ENCODE results near the gene UBAP2.
"Not testable (repeated sequence)": the region's sequence is repeated elsewhere in the genome, so short reads cannot be mapped to it uniquely, and the experiment has no call there.

The UBAP2 gene

GRCh38 chr9:34049630-34050384 is 1.1 kb upstream of the UBAP2 start:
- in situ Hi-C loops (cut with MboI; ENCODE audit: low sequenced_read_pairs): no loop called here

- in situ Hi-C loops (cut with MboI; ENCODE audit: low sequenced_read_pairs): no loop called here
Measured at GRCh38 chr9:34047864-34048726, 592 bp downstream of the UBAP2 start.

- in situ Hi-C loops (cut with MboI; ENCODE audit: low sequenced_read_pairs): no loop called here
Measured at GRCh38 chr9:34046784-34047379, 1.8 kb downstream of the UBAP2 start.

GRCh38 chr9:34045903-34046302 is 2.8 kb downstream of the UBAP2 start:
- in situ Hi-C loops (cut with MboI; ENCODE audit: low sequenced_read_pairs): no loop called here

DNA sequence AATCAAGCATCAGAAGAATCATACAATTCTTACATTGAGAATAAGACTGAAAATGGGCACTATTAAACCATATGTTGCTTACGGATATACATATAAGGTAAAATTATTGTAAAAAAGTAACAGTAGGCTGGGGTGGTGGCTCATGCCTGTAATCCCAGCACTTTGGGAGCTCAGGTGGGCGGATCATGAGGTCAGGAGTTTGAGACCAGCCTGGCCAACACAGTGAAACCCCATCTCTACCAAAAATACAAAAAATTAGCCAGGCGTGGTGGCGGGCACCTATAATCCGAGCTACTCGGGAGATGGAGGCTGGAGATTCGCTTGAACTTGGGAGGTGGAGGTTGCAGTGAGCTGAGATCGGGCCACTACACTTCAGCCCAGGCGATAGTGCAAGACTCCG is 6.6 kb downstream of the UBAP2 start:
- in situ Hi-C loops (cut with MboI; ENCODE audit: low sequenced_read_pairs): not testable (repeated sequence)

DNA sequence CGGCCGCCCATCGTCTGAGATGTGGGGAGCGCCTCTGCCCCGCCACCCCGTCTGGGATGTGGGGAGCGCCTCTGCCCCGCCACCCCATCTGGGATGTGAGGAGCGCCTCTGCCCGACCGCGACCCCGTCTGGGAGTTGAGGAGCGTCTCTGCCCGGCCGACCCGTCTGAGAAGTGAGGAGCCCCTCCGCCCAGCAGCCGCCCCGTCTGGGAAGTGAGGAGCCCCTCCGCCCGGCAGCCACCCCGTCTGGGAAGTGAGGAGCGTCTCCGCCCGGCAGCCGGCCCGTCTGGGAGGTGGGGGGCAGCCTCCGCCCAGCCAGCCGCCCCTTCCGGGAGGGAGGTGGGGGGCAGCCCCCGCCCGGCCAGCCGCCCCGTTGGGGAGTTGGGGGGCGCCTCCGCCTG is 9.8 kb downstream of the UBAP2 start:
- in situ Hi-C loops (cut with MboI; ENCODE audit: low sequenced_read_pairs): not testable (repeated sequence)

GRCh38 chr9:34037626-34038025 is 11.1 kb downstream of the UBAP2 start:
- in situ Hi-C loops (cut with MboI; ENCODE audit: low sequenced_read_pairs): no loop called here

DNA sequence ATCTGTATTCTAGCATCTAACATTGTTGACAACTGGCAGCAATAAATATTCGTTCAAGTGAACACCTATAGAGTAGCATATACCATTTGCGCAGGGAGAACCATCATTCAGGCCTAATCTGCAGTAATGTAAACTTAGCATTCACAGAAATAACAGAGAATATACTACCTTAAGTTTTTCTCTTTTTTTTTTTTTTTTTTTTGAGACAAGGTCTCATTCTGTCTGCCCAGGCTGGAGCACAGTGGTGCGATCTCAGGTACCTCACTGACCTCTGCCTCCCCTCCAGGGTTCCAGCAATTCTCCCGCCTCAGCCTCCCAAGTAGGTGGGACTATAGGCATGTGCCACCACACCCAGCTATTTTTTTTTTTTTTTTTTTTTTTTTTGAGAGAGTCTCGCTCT is 12.1 kb downstream of the UBAP2 start:
- in situ Hi-C loops (cut with MboI; ENCODE audit: low sequenced_read_pairs): no loop called here

DNA sequence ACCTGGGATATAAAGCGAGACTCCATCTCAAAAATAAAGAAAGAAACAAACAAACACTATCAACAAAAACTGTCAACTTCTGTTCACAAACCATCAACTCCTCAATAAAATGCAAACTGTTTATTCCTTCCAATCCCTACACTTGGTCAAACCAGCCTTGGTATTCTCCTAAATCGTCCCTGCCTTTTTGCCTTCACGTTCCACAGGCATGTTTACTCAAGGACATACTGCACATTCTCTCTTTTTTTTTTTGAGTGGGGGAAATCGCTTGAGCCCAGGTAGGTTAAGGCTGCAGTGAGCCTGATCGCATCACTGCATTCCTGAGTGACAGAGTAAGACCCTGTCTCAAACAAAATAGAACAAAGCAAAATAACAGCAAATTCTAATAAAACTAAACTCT is 13.0 kb downstream of the UBAP2 start:
- in situ Hi-C loops (cut with MboI; ENCODE audit: low sequenced_read_pairs): no loop called here

DNA sequence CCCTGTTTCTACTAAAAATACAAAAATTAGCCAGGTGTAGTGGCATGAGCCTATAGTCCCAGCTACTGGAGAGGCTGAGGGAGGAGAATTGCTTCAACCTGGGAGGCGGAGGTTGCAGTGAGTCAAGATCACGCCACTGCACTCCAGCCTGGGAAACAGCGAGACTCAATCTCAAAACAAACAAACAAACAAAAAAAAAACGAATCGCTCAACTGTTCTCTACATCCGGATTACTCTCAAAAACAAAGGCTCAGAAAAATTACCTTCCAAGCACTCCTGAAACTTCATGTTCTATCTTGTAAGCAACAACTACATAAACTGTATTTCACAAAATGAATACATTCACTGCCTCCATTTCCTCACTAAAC is 14.0 kb downstream of the UBAP2 start:
- in situ Hi-C loops (cut with MboI; ENCODE audit: low sequenced_read_pairs): no loop called here

DNA sequence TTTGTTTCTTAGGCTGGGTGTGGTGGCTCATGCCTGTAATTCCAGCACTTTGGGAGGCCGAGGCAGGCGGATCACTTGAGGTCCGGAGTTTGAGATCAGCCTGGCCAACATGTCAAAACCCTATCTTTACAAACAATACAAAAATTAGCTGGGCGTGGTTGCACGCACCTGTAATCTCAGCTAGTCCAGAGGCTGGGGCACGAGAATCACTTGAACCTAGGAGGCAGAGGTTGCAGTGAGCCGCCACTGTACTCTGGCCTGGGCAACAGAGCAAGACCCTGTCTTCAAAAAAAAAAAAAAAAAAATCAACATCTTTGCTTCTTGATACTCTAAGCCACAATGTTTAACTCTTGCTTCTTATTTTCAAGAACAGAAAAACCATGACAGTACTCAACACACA is 16.1 kb downstream of the UBAP2 start:
- in situ Hi-C loops (cut with MboI; ENCODE audit: low sequenced_read_pairs): no loop called here

- in situ Hi-C loops (cut with MboI; ENCODE audit: low sequenced_read_pairs): no loop called here
Measured at GRCh38 chr9:34027845-34028574, 20.7 kb downstream of the UBAP2 start.

DNA sequence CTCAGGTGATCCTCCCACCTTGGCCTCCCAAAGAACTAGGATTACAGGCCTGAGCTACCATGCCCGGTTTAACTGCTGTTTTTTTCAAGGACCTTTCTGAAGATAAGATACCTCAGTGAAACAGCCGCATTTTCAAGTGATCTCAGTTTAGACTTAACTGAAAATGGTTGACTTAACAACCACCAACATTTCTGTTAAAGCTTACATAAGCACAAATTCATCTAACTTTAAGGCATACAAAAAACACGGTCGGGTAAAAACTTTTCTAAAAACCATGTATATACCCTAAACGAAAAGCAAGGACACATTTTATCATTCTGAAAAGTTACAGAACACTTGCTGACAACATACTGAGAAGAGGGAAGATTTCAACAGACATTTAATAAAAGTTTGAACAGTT is 22.9 kb downstream of the UBAP2 start:
- in situ Hi-C loops (cut with MboI; ENCODE audit: low sequenced_read_pairs): no loop called here

DNA sequence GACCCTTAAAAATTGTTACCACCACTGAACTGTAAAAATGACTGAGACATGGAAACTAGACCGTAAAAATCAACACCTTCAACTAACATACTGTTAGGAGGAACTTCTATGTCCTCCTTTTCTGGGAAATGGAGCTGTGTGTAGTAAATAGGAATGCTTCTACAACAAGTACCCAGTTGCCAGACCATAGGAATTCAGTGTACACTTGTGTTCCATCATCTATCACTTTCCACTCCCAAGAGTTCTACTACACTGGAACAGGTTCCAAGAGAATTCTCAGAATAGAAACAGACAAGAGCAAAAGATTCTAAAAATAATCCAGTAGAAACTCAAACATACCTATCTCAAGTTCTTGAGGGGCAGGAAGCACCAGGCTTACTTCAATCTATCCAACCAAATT is 23.6 kb downstream of the UBAP2 start:
- in situ Hi-C loops (cut with MboI; ENCODE audit: low sequenced_read_pairs): no loop called here

DNA sequence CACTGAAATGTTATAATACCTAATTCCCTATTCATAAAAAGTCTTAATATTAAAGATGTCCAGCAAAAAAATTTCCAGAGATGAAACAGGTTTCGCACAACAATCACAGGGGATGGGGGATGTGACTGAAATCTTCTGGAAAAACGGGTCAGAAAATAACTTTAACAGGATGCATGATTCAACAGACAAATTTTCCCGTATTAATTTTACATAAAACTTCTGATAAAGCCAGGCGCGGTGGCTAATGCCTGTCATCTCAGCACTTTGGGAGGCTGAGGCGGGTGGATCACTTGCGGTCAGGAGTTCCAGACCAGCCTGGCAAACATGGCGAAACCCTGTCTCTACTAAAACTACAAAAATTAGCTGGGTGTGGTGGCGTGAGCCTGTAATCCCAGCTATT is 24.2 kb downstream of the UBAP2 start:
- in situ Hi-C loops (cut with MboI; ENCODE audit: low sequenced_read_pairs): not testable (repeated sequence)

DNA sequence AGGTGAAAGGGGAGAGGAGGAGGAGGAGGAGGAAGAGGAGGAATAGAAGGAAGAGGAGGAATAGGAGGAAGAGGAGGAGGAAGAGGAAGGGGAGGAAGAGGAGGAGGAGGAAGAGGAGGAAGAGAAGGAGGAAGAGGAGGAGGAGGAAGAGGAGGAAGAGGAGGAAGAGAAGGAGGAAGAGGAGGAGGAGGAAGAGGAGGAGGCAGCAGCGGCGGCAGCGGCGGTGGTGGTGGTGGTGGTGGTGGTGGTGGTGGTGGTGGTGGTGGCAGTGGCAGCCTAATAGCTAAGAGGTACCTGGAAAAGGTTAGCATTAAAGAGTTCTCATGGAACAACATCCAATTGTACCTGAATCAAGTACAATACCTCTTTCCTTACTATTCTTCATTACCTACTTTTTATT is 32.5 kb downstream of the UBAP2 start:
- in situ Hi-C loops (cut with MboI; ENCODE audit: low sequenced_read_pairs): no loop called here

GRCh38 chr9:34010979-34011378 is 37.7 kb downstream of the UBAP2 start:
- in situ Hi-C loops (cut with MboI; ENCODE audit: low sequenced_read_pairs): no loop called here

GRCh38 chr9:34001951-34002350 is 46.7 kb downstream of the UBAP2 start:
- in situ Hi-C loops (cut with MboI; ENCODE audit: low sequenced_read_pairs): no loop called here

DNA sequence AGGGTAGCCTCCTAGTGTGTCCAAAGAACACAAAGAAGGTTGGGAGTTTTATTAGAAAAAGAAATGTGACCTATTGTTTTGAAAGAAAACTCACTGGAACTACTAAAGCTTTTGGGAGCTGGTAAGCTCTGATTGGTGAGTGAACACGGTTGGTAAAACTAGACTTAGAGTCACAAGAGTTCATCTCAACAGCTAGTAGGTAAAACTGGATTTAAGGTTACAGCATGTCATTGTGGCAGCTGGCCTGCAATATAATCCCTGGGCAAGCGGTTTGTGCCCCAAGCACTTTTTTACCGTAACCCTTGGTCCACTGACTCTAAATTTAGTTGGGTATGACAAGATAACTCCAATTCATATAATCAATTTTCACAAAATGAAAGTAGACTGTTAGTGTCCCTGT is 47.4 kb downstream of the UBAP2 start:
- in situ Hi-C loops (cut with MboI; ENCODE audit: low sequenced_read_pairs): no loop called here

GRCh38 chr9:33995449-33995848 is 53.2 kb downstream of the UBAP2 start:
- in situ Hi-C loops (cut with MboI; ENCODE audit: low sequenced_read_pairs): no loop called here

GRCh38 chr9:33993104-33993503 is 55.6 kb downstream of the UBAP2 start:
- in situ Hi-C loops (cut with MboI; ENCODE audit: low sequenced_read_pairs): no loop called here
